Fibroblast of lung (primary cell): Measurements from ENCODE around the gene SPRY1. TPM values are rescaled to one million over a fixed set of nuclear protein-coding genes. Genes with fewer than 3 reads are reported as not detected.

Experiments used
- DNase-seq, 2 donors: peaks; one replicate each; pipeline versions ENCODE4 v3.0.0 to v3.0.0-alpha.2; 2010; ENCODE audit warnings: low read depth in 2 of 2
- H2AFZ ChIP-seq: 2 replicates; pipeline ENCODE4 v1.5.1; 2012; ENCODE audit warnings: low read length, control low read depth, inconsistent platforms
- H3K27ac ChIP-seq: 2 replicates; pipeline ENCODE4 v1.5.1; 2011; ENCODE audit warnings: low read length, control low read depth; ENCODE audit not compliant: insufficient read depth
- H3K27me3 ChIP-seq: 2 replicates; pipeline ENCODE4 v1.5.1; 2011; ENCODE audit warnings: mild to moderate bottlenecking, low read length; ENCODE audit not compliant: control insufficient read depth, insufficient read depth
- H3K36me3 ChIP-seq: 2 replicates; pipeline ENCODE4 v1.5.1; 2011; ENCODE audit warnings: low read length; ENCODE audit not compliant: control insufficient read depth, insufficient read depth
- H3K4me1 ChIP-seq: 2 replicates; pipeline ENCODE4 v1.5.1; 2011; ENCODE audit warnings: low read length; ENCODE audit not compliant: control insufficient read depth, insufficient read depth; ENCODE audit errors: extremely low read depth
- H3K4me2 ChIP-seq: 2 replicates; pipeline ENCODE4 v1.5.1; 2011; ENCODE audit warnings: low read length, control low read depth; ENCODE audit not compliant: insufficient read depth; ENCODE audit errors: extremely low read depth
- H3K4me3 ChIP-seq, 4 experiments: fragments of 200-600 bp in 1 of 4; sonication (generic) in 1 of 4; replicated peaks in 1 of 4; 2 replicates each; pipeline ENCODE4 v1.5.1; 2011 to 2016; ENCODE audit warnings: low read length in 4 of 4, low read depth in 3 of 4, mild to moderate bottlenecking in 3 of 4, control low read depth in 2 of 4, inconsistent platforms in 1 of 4, mixed read lengths in 1 of 4; ENCODE audit not compliant: insufficient read depth in 1 of 4; ENCODE audit errors: control extremely low read depth in 1 of 4
- H3K79me2 ChIP-seq: 2 replicates; pipeline ENCODE4 v1.5.1; 2012; ENCODE audit warnings: mild to moderate bottlenecking, low read length, inconsistent platforms; ENCODE audit not compliant: control insufficient read depth, insufficient read depth
- H3K9ac ChIP-seq: 2 replicates; pipeline ENCODE4 v1.5.1; 2011; ENCODE audit warnings: mild to moderate bottlenecking, low read length, control low read depth; ENCODE audit not compliant: insufficient read depth
- H3K9me3 ChIP-seq: 2 replicates; pipeline ENCODE4 v1.5.1; 2012; ENCODE audit warnings: low read depth, low read length; ENCODE audit not compliant: control insufficient read depth, insufficient read depth
- H4K20me1 ChIP-seq: 2 replicates; pipeline ENCODE4 v1.5.1; 2011; ENCODE audit warnings: low read length; ENCODE audit not compliant: control insufficient read depth, insufficient read depth; ENCODE audit errors: extremely low read depth
- EZH2 ChIP-seq: IDR thresholded peaks from 2 replicates; pipeline ENCODE4 v1.5.1; 2012; ENCODE audit warnings: low read length, control low read depth, mild to moderate bottlenecking; ENCODE audit errors: missing control alignments
- polyA plus RNA-seq, 2 donors: library from polyadenylated mRNA; depleted of rRNA in 1 of 2; stranded (reverse) in 1 of 2; unstranded in 1 of 2; fragments of >200 nt; gene quantifications; 2 replicates each; pipeline ENCODE4 v1.2.1, GENCODE V29; 2011 to 2012; ENCODE audit warnings: missing spikeins in 1 of 2
- total RNA-seq: library from RNA; depleted of rRNA; stranded (reverse); fragments of >200 nt; gene quantifications from 2 replicates; pipeline ENCODE4 v1.2.1, GENCODE V29; 2014
- TF ChIP-seq, protein P1 (sequence below), 2 donors: IDR thresholded peaks in 1 of 2; conservative IDR thresholded peaks in 1 of 2; 1 replicate in 1 of 2; 2 replicates in 1 of 2; pipeline ENCODE4 v1.5.1; 2011 to 2012; ENCODE audit warnings: low read length in 2 of 2, control low read depth in 1 of 2, inconsistent platforms in 1 of 2, low read depth in 1 of 2, mild to moderate bottlenecking in 1 of 2

Gene SPRY1
- total and polyA plus RNA-seq, 2 donors (not counting 1 experiment from before 2014, with no cell fraction given) = 21.3 to 23.9 TPM

DNA sequence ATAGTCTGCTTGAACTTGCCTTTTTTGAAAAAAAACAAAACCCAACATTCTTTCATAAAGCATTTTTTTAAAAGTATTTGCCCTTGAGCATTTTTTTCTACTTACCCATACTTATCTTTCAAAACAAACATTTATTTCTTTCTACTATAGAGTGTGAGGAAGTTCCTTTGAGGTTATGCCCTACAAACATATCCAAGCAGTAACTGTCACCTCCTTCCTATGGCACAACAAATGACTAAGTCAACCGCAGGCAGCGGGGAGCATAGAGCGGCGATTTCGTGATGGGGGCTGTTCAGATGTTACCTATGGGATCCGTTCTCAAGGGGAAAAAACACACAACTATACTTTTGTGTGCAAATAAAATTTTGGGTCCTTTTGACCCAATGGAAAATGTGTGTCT, 19.4 kb downstream of the SPRY1 start:
- no peaks in the 10 kb centered on the region for H3K27me3 ChIP-seq
- no peak overlapping the region for H3K4me3 ChIP-seq
- TF ChIP-seq, protein P1, sequence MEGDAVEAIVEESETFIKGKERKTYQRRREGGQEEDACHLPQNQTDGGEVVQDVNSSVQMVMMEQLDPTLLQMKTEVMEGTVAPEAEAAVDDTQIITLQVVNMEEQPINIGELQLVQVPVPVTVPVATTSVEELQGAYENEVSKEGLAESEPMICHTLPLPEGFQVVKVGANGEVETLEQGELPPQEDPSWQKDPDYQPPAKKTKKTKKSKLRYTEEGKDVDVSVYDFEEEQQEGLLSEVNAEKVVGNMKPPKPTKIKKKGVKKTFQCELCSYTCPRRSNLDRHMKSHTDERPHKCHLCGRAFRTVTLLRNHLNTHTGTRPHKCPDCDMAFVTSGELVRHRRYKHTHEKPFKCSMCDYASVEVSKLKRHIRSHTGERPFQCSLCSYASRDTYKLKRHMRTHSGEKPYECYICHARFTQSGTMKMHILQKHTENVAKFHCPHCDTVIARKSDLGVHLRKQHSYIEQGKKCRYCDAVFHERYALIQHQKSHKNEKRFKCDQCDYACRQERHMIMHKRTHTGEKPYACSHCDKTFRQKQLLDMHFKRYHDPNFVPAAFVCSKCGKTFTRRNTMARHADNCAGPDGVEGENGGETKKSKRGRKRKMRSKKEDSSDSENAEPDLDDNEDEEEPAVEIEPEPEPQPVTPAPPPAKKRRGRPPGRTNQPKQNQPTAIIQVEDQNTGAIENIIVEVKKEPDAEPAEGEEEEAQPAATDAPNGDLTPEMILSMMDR (conservative IDR thresholded peaks at IDR 0.05 in 1 of 2, IDR thresholded peaks at IDR 0.05 in 1 of 2; ENCODE audit: low read depth in 1 of 2, low read length in 2 of 2) = no peak
- no peak for TF ChIP-seq EZH2
- no peaks in the 10 kb centered on the region for H3K9me3 ChIP-seq
- H4K20me1 ChIP-seq = no peaks in the 10 kb centered on the region
- peak overlapping the region; percentile 21 for H3K4me2 ChIP-seq
- no peaks in the 10 kb centered on the region for H3K79me2 ChIP-seq
- no peak overlapping the region for H2AFZ ChIP-seq
- no peak overlapping the region for H3K9ac ChIP-seq
- no peaks in the 10 kb centered on the region for H3K36me3 ChIP-seq
- peaks cover 11% of the 10 kb centered on the region for H3K4me1 ChIP-seq
- peak in 1 of 2 donors; percentile 78 for DNase-seq
- no peak overlapping the region for H3K27ac ChIP-seq

DNA sequence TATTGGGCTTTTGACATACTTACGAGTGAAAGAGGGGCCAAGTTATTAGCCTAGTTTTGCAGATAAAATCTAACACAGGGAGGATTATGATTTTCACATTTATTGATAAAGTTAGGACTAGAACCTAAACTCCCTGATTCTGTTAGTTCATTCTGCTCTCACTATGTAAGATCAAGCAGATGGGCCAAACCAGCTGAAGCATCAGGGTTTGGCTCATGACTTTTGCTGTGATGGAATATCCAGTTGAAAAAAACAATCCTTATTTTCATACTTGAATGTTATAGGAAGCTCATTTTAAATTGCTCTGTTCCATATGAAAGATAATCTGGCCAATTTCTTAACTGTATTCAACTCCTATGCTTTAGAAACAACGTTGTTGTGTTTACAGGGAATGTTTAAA, 21.2 kb downstream of the SPRY1 start:
- TF ChIP-seq, protein P1 (conservative IDR thresholded peaks at IDR 0.05 in 1 of 2, IDR thresholded peaks at IDR 0.05 in 1 of 2; ENCODE audit: low read depth in 1 of 2, low read length in 2 of 2) = no peak
- TF ChIP-seq EZH2 = no peak
- Histone ChIP-seq H2AFZ (no peak overlapping the region), H3K4me1 (peaks cover 8% of the 10 kb centered on the region), H3K4me2 (no peak overlapping the region), H3K27ac (no peak overlapping the region), H3K9me3 (no peaks in the 10 kb centered on the region), H3K36me3 (no peaks in the 10 kb centered on the region), H3K79me2 (no peaks in the 10 kb centered on the region), H3K27me3 (no peaks in the 10 kb centered on the region), H4K20me1 (no peaks in the 10 kb centered on the region), H3K9ac (no peak overlapping the region), H3K4me3 (no peak overlapping the region)
- DNase-seq = no peak

DNA sequence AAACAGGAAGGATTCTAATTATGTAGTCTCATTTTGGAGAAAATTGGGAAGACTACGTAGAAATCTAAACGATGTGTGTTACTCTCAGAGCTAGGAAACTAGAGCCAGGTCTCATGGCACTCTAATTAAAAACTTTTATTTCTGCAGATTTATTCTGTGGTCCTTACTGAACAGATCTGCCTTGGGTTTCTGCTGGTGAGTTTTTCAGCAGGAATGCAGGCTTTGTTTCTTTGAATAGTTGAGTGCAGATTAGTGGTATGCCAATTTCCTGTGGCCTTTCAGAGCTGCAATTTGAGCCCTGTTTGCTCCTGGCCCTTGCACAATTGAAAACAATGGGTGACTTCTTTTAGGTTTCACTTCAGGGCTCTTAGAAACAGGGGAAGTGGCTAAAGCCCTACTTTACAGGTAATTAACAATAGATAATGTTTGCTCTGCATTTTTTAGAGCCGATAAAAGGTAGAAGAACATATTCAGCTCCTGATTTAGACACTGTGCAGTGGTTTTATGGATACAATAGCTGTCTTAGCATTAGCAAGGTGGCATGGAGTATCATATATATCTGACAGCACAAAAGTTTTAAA, 21.8 kb downstream of the SPRY1 start:
- no peaks in the 10 kb centered on the region for H4K20me1 ChIP-seq
- H3K27ac ChIP-seq = no peak overlapping the region
- no peaks in the 10 kb centered on the region for H3K27me3 ChIP-seq
- no peaks in the 10 kb centered on the region for H3K9me3 ChIP-seq
- no peak overlapping the region for H3K4me3 ChIP-seq
- H3K4me1 ChIP-seq = peaks cover 6% of the 10 kb centered on the region
- H3K4me2 ChIP-seq = peak overlapping the region; percentile 56
- TF ChIP-seq, protein P1 (conservative IDR thresholded peaks at IDR 0.05 in 1 of 2, IDR thresholded peaks at IDR 0.05 in 1 of 2; ENCODE audit: low read depth in 1 of 2, low read length in 2 of 2) = no peak
- no peak for TF ChIP-seq EZH2
- DNase-seq = peak; percentile 85 to 96
- no peaks in the 10 kb centered on the region for H3K36me3 ChIP-seq
- no peaks in the 10 kb centered on the region for H3K79me2 ChIP-seq
- H2AFZ ChIP-seq = no peak overlapping the region
- no peak overlapping the region for H3K9ac ChIP-seq
